GM23338 (cell line): ENCODE data around the gene EIF2B1. TPM values are rescaled to one million over a fixed set of nuclear protein-coding genes. Genes with fewer than 3 reads are reported as not detected.

ENCODE experiments used
- ATAC-seq: fragments of 200-7000 bp; cut with Tn5 transposase; 3 replicates; pipeline ENCODE4 v1.9.1; 2020
- DNase-seq: peaks from one replicate; pipeline ENCODE4 v3.0.0-alpha.2; 2015; ENCODE audit warnings: low spot score
- H2AFZ ChIP-seq: fragments of 200-600 bp; sonication (generic); 2 replicates; pipeline ENCODE4 v1.8.0; 2016; ENCODE audit warnings: antibody characterized with exemption, mild to moderate bottlenecking, moderate library complexity
- H3F3A ChIP-seq: fragments of 200-600 bp; sonication (generic); replicated peaks from 2 replicates; pipeline ENCODE4 v1.8.0; 2017; ENCODE audit warnings: antibody characterized with exemption, mixed run types, low read depth
- H3K27ac ChIP-seq: fragments of 200-600 bp; sonication (generic); 2 replicates; pipeline ENCODE4 v1.6.1; 2016; ENCODE audit warnings: low read depth
- H3K27me3 ChIP-seq: fragments of 200-600 bp; sonication (generic); 2 replicates; pipeline ENCODE4 v1.8.0; 2016; ENCODE audit warnings: mild to moderate bottlenecking, mixed run types, moderate library complexity; ENCODE audit not compliant: insufficient read depth
- H3K36me3 ChIP-seq: fragments of 200-600 bp; sonication (generic); 2 replicates; pipeline ENCODE4 v1.8.0; 2016; ENCODE audit warnings: mild to moderate bottlenecking; ENCODE audit not compliant: insufficient read depth
- H3K4me1 ChIP-seq: fragments of 200-600 bp; sonication (generic); 2 replicates; pipeline ENCODE4 v1.8.0; 2016; ENCODE audit warnings: mild to moderate bottlenecking, moderate library complexity; ENCODE audit not compliant: insufficient read depth
- H3K4me2 ChIP-seq: fragments of 200-600 bp; sonication (generic); 2 replicates; pipeline ENCODE4 v1.7.1; 2017; ENCODE audit warnings: mixed run types
- H3K4me3 ChIP-seq: fragments of 200-600 bp; sonication (generic); 2 replicates; pipeline ENCODE4 v1.6.1; 2016; ENCODE audit warnings: mixed run types
- H3K79me2 ChIP-seq: fragments of 200-600 bp; sonication (generic); replicated peaks from 2 replicates; pipeline ENCODE4 v1.8.0; 2017; ENCODE audit warnings: mild to moderate bottlenecking; ENCODE audit not compliant: insufficient read depth
- H3K9me2 ChIP-seq: fragments of 200-600 bp; sonication (generic); 2 replicates; pipeline ENCODE4 v1.8.0; 2017; ENCODE audit not compliant: insufficient read depth
- H4K20me1 ChIP-seq: fragments of 200-600 bp; sonication (generic); replicated peaks from 2 replicates; pipeline ENCODE4 v1.8.0; 2017; ENCODE audit warnings: mild to moderate bottlenecking; ENCODE audit not compliant: insufficient read depth
- H3K27ac Mint-ChIP-seq: 2 replicates; pipeline ENCODE4 v1.8.0; 2020; ENCODE audit warnings: inconsistent platforms, mild to moderate bottlenecking, moderate library complexity, mixed read lengths
- H3K27me3 Mint-ChIP-seq: 3 replicates; pipeline ENCODE4 v1.8.0; 2022; ENCODE audit warnings: low read depth, mild to moderate bottlenecking, moderate library complexity, mixed read lengths, inconsistent platforms; ENCODE audit not compliant: insufficient read depth, poor library complexity
- H3K36me3 Mint-ChIP-seq: 3 replicates; pipeline ENCODE4 v1.8.0; 2021; ENCODE audit warnings: low read depth, mild to moderate bottlenecking, inconsistent platforms, moderate library complexity, mixed read lengths
- H3K4me1 Mint-ChIP-seq: 3 replicates; pipeline ENCODE4 v1.8.0; 2020; ENCODE audit warnings: mild to moderate bottlenecking, inconsistent platforms, mixed read lengths
- H3K4me3 Mint-ChIP-seq: 3 replicates; pipeline ENCODE4 v1.8.0; 2021; ENCODE audit warnings: moderate library complexity, mild to moderate bottlenecking, inconsistent platforms, mixed read lengths
- H3K9me3 Mint-ChIP-seq: 3 replicates; pipeline ENCODE4 v1.8.0; 2020; ENCODE audit warnings: moderate library complexity, mild to moderate bottlenecking, inconsistent platforms, mixed read lengths
- CREB1 ChIP-seq: fragments of 250-450 bp; sonication (Bioruptor Pico); IDR thresholded peaks from 2 replicates; pipeline ENCODE4 v1.5.0; 2020; ENCODE audit warnings: low read depth, mild to moderate bottlenecking, moderate library complexity
- CTCF ChIP-seq, 2 experiments: fragments of 200-600 bp in 1 of 2; sonication (generic) in 1 of 2; conservative IDR thresholded peaks; 2 replicates each; pipeline versions ENCODE4 v1.5.1 to v1.6.1; 2016 to 2017; ENCODE audit warnings: antibody characterized with exemption in 2 of 2, low read depth in 2 of 2, mild to moderate bottlenecking in 2 of 2, moderate library complexity in 1 of 2
- EZH2 ChIP-seq: fragments of 200-600 bp; sonication (generic); IDR thresholded peaks from one replicate; pipeline ENCODE4 v1.8.0; 2017; ENCODE audit warnings: antibody characterized with exemption, mild to moderate bottlenecking, low read depth; ENCODE audit not compliant: unreplicated experiment
- EZH2phosphoT487 ChIP-seq: fragments of 200-600 bp; sonication (generic); IDR thresholded peaks from one replicate; pipeline ENCODE4 v1.8.1; 2018; ENCODE audit warnings: antibody characterized with exemption; ENCODE audit not compliant: unreplicated experiment
- JUNB ChIP-seq: IDR thresholded peaks from one replicate; pipeline ENCODE4 v1.6.1; 2016; ENCODE audit warnings: antibody characterized with exemption; ENCODE audit not compliant: unreplicated experiment
- NANOG ChIP-seq: IDR thresholded peaks from 2 replicates; pipeline ENCODE4 v1.6.1; 2016; ENCODE audit warnings: antibody characterized with exemption, borderline replicate concordance
- STAT1 ChIP-seq: IDR thresholded peaks from one replicate; pipeline ENCODE4 v1.6.1; 2016; ENCODE audit warnings: antibody characterized with exemption; ENCODE audit not compliant: unreplicated experiment
- ZNF114 ChIP-seq: fragments of 250-450 bp; sonication (Bioruptor Pico); IDR thresholded peaks from 2 replicates; pipeline ENCODE4 v1.5.0; 2020; ENCODE audit warnings: mild to moderate bottlenecking, moderate library complexity
- ZNF331 ChIP-seq: fragments of 250-450 bp; sonication (Bioruptor Pico); IDR thresholded peaks from 2 replicates; pipeline ENCODE4 v1.5.0; 2020; ENCODE audit warnings: low read depth, mild to moderate bottlenecking, moderate library complexity
- ZNF462 ChIP-seq: fragments of 250-450 bp; sonication (Bioruptor Pico); IDR thresholded peaks from 2 replicates; pipeline ENCODE4 v1.5.0; 2020; ENCODE audit warnings: mild to moderate bottlenecking, moderate library complexity
- polyA plus RNA-seq: library from polyadenylated mRNA; unstranded; fragments of >200 nt; fragmentation: Nextera tagmentation; extraction: Ambion mirVana; gene quantifications from 2 replicates; pipeline ENCODE4 v1.2.1, GENCODE V29; 2016
- total RNA-seq: library from RNA; depleted of rRNA; stranded (reverse); fragments of >200 nt; shearing (Covaris generic); gene quantifications from 2 replicates; pipeline ENCODE4 v1.2.3, GENCODE V29; 2014
- TF ChIP-seq, protein P1 (sequence below): IDR thresholded peaks from 2 replicates; pipeline ENCODE4 v1.6.1; 2016; ENCODE audit warnings: antibody characterized with exemption

The EIF2B1 gene
- total and polyA plus RNA-seq, 2 experiments from 2014 or later = 33.5 to 117 TPM

DNA sequence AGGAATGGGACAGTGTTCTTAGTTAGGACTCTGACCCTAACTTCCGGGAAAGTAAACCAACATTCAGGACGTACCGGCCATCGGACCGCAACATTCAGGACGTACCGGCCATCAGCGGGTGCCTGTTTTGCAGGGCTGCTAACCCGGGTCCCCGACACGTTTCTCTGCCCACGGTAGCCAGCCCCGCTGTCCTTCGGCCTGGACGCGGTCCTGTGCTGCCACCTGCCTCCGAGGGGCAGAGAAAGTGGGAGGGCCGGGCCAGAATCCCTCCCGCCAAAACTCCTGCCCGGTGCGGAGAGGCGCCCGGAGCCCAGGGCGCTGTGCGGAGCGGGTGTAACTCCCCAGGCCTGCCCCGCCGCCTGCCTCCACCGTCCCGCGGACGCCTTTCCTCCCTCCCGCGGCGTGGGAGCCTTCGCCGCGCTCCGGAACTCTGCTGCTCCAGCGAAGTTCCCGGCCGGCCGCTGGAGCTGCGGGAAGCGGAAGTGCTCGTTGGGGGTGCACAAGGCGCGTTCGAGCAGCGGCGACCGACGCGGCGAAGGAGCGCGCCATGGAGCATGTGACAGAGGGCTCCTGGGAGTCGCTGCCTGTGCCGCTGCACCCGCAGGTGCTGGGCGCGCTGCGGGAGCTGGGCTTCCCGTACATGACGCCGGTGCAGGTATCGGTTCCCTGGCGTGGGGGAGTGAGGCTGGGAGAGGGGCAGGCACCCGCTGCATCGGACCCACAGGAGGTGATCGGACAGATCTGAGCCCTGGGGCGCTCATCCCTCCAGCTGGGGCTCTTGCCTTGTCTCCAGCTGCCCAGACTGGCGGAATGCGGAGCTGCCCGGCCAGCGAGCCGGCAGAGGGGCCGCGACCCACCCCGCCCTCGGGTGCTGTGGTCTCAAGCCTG lies 31.6 kb downstream of the EIF2B1 start, which contains the start of gene DDX55 (continued):
- TF ChIP-seq CTCF (conservative IDR thresholded peaks at IDR 0.05; ENCODE audit: low read depth in 2 of 2) = peak; percentile 42 to 58

GRCh38 chr12:123599721-123600120 lies 33.8 kb downstream of the EIF2B1 start:
- Mint-ChIP-seq H3K4me1 (peaks cover 9% of the 10 kb centered on the region), H3K36me3 (peaks cover 46% of the 10 kb centered on the region), H3K27ac (no peak overlapping the region), H3K9me3 (peaks cover 4% of the 10 kb centered on the region; the same call in 2 of the 3 replicates), H3K27me3 (peaks cover 5% of the 10 kb centered on the region), H3K4me3 (peak overlapping the region; percentile 26; the same call in 1 of the 3 replicates)
- Histone ChIP-seq H2AFZ (no peak overlapping the region), H3K36me3 (peaks cover 25% of the 10 kb centered on the region), H3K27ac (no peak overlapping the region), H4K20me1 (peaks cover 23% of the 10 kb centered on the region), H3K4me1 (peaks cover 4% of the 10 kb centered on the region; the same call in 1 of the 2 replicates), H3K4me2 (no peak overlapping the region), H3K9me2 (no peaks in the 10 kb centered on the region), H3K4me3 (no peak overlapping the region), H3K27me3 (no peaks in the 10 kb centered on the region), H3F3A (peaks cover 3% of the 10 kb centered on the region; the same call in 1 of the 2 replicates), H3K79me2 (peaks cover 42% of the 10 kb centered on the region)
- ATAC-seq (no peak), DNase-seq (no peak)
- TF ChIP-seq, protein P1, sequence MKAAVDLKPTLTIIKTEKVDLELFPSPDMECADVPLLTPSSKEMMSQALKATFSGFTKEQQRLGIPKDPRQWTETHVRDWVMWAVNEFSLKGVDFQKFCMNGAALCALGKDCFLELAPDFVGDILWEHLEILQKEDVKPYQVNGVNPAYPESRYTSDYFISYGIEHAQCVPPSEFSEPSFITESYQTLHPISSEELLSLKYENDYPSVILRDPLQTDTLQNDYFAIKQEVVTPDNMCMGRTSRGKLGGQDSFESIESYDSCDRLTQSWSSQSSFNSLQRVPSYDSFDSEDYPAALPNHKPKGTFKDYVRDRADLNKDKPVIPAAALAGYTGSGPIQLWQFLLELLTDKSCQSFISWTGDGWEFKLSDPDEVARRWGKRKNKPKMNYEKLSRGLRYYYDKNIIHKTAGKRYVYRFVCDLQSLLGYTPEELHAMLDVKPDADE = no peak
- no peak for TF ChIP-seq NANOG
- TF ChIP-seq EZH2 = no peak
- no peak for TF ChIP-seq EZH2phosphoT487
- TF ChIP-seq JUNB = no peak
- TF ChIP-seq ZNF114 (CRISPR knock-in tag) = no peak
- no peak for TF ChIP-seq CTCF (conservative IDR thresholded peaks at IDR 0.05; ENCODE audit: low read depth in 2 of 2)
- TF ChIP-seq ZNF331 (CRISPR knock-in tag) = no peak
- no peak for TF ChIP-seq CREB1 (CRISPR knock-in tag)
- TF ChIP-seq STAT1 = no peak
- TF ChIP-seq ZNF462 (CRISPR knock-in tag) = no peak
